Measurements from ENCODE around the gene DCC. TPM values are rescaled to one million over a fixed set of nuclear protein-coding genes. Genes with fewer than 3 reads are reported as not detected.

The DCC gene
- polyA plus RNA-seq, 1 experiment, result 0.67 TPM

GRCh38 chr18:52826994-52827393, 487.0 kb downstream of the DCC start:
- CTCF ChIA-PET, result no interaction called here
- no peak overlapping the region for H3K27ac ChIP-seq (ENCODE audit: low read depth, low read length)
- H3K27me3 ChIP-seq (ENCODE audit: control insufficient read depth, insufficient read depth, low read length), result no peaks in the 10 kb centered on the region
- no peak overlapping the region for H3K4me3 ChIP-seq (ENCODE audit: low read depth, low read length)
- no peak for DNase-seq (ENCODE audit: low read depth, low spot score)
- no peaks in the 10 kb centered on the region for H3K9me3 ChIP-seq (ENCODE audit: control insufficient read depth, insufficient read depth, low read length)
- POLR2A ChIA-PET, result no interaction called here
- no peak for TF ChIP-seq CTCF (IDR thresholded peaks at IDR 0.05; ENCODE audit: low read depth, low read length)

GRCh38 chr18:52829320-52829719, 489.3 kb downstream of the DCC start:
- no peak for TF ChIP-seq CTCF (IDR thresholded peaks at IDR 0.05; ENCODE audit: low read depth, low read length)
- POLR2A ChIA-PET, result no interaction called here

GRCh38 chr18:52829876-52830405, 489.9 kb downstream of the DCC start:
- Histone ChIP-seq H3K4me3 (ENCODE audit: low read depth, low read length) (no peak overlapping the region), H3K27ac (ENCODE audit: low read depth, low read length) (no peak overlapping the region), H3K9me3 (ENCODE audit: control insufficient read depth, insufficient read depth, low read length) (peaks cover 4% of the 10 kb centered on the region), H3K27me3 (ENCODE audit: control insufficient read depth, insufficient read depth, low read length) (no peaks in the 10 kb centered on the region)
- no peak for DNase-seq (ENCODE audit: low read depth, low spot score)
- POLR2A ChIA-PET, result no interaction called here
- no peak for TF ChIP-seq CTCF (IDR thresholded peaks at IDR 0.05; ENCODE audit: low read depth, low read length)
- CTCF ChIA-PET, result no interaction called here

More at GRCh38 chr18:52829320-52829719, 489.3 kb downstream of the DCC start:
- CTCF ChIA-PET, result no interaction called here
- DNase-seq (ENCODE audit: low read depth, low spot score), result no peak
- Histone ChIP-seq H3K9me3 (ENCODE audit: control insufficient read depth, insufficient read depth, low read length) (peaks cover 4% of the 10 kb centered on the region), H3K27ac (ENCODE audit: low read depth, low read length) (no peak overlapping the region), H3K4me3 (ENCODE audit: low read depth, low read length) (no peak overlapping the region), H3K27me3 (ENCODE audit: control insufficient read depth, insufficient read depth, low read length) (no peaks in the 10 kb centered on the region)

- H3K27me3 ChIP-seq (ENCODE audit: control insufficient read depth, insufficient read depth, low read length), result no peaks in the 10 kb centered on the region
- H3K9me3 ChIP-seq (ENCODE audit: control insufficient read depth, insufficient read depth, low read length), result no peaks in the 10 kb centered on the region
- TF ChIP-seq CTCF (IDR thresholded peaks at IDR 0.05; ENCODE audit: low read depth, low read length), result no peak
- ChIA-PET POLR2A (no interaction called here), CTCF (no interaction called here)
- H3K4me3 ChIP-seq (ENCODE audit: low read depth, low read length), result no peak overlapping the region
- no peak overlapping the region for H3K27ac ChIP-seq (ENCODE audit: low read depth, low read length)
- DNase-seq (ENCODE audit: low read depth, low spot score), result no peak
Measured at GRCh38 chr18:52844323-52844722, 504.3 kb downstream of the DCC start.

- no peak overlapping the region for H3K4me3 ChIP-seq (ENCODE audit: low read depth, low read length)
- POLR2A ChIA-PET, result no interaction called here
- TF ChIP-seq CTCF (IDR thresholded peaks at IDR 0.05; ENCODE audit: low read depth, low read length), result no peak
- no peaks in the 10 kb centered on the region for H3K27me3 ChIP-seq (ENCODE audit: control insufficient read depth, insufficient read depth, low read length)
- DNase-seq (ENCODE audit: low read depth, low spot score), result no peak
- CTCF ChIA-PET, result no interaction called here
- H3K9me3 ChIP-seq (ENCODE audit: control insufficient read depth, insufficient read depth, low read length), result no peaks in the 10 kb centered on the region
- H3K27ac ChIP-seq (ENCODE audit: low read depth, low read length), result no peak overlapping the region
Measured at GRCh38 chr18:52845036-52845435, 505.0 kb downstream of the DCC start.

All from AG04450 (cell line).